Stimulated activated CD8-positive, alpha-beta memory T cell treated with anti-CD3 and anti-CD28 coated beads, Interleukin-4, amount 100 ng/mL, for 48 hours (primary cell): ENCODE results near the gene NECTIN1.

Source experiments
- DNase-seq: peaks from one replicate; pipeline ENCODE4 v3.0.0-alpha.2; 2020

Gene NECTIN1

DNA sequence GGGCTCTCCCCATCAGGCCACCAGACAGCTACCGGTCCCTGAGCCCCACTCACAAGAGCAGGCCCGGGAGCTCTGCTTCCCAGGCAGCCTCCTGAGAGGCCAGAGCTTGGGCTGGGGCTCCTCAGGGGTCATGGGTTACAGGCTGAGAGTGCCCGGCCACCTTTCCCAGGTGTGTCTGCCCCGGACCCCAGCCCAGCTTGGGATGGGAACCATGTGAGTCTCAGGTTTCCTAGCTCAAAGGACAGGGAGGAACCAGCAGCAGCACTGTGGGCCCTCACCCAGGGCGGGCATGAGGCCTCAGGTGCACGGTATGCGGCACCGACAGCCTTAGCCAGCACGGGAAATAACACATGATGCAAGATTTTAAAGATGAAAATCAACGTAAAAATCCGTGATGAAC, 90.1 kb downstream of the NECTIN1 start:
- no peak for DNase-seq

DNA sequence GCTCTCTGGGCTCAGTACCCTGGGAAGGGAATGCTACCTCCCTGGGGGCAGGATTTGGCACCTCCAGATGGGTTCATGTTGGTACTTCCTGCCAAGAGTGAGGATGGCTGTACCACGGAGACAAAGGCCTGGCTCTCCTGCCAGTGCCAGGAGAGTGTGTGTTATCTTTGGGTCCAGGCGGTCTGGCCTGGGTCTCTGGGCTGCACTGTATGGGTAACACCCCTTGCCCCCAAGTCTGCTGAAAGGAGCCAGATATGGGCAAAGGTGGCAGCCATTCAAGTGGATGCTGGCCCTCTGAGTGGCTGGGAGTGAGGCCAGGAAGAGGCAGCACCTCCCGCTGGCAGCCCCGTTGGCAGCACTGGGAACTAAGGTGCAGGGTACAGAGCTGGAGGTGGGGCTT, 91.5 kb downstream of the NECTIN1 start:
- DNase-seq: no peak

DNA sequence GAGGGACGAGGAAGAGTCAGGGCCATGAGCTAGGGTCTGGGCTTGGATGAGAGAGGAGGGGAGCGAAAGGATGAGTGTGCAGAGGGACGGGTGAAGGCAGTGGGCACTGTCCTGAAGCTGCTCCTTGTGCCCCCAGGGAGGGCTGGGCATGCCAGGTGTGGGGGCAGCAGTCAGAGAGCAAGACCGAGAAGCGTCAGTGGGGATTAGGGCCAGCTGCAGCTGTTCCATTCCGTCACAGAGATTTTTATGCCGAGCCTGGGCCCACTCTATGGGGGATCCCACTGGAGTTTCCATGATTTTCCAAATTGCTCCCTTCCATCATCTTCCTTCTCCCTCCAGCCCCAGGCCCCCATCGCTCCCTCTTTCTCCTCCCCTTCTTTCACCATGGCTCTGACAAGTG, 93.2 kb downstream of the NECTIN1 start:
- no peak for DNase-seq

DNA sequence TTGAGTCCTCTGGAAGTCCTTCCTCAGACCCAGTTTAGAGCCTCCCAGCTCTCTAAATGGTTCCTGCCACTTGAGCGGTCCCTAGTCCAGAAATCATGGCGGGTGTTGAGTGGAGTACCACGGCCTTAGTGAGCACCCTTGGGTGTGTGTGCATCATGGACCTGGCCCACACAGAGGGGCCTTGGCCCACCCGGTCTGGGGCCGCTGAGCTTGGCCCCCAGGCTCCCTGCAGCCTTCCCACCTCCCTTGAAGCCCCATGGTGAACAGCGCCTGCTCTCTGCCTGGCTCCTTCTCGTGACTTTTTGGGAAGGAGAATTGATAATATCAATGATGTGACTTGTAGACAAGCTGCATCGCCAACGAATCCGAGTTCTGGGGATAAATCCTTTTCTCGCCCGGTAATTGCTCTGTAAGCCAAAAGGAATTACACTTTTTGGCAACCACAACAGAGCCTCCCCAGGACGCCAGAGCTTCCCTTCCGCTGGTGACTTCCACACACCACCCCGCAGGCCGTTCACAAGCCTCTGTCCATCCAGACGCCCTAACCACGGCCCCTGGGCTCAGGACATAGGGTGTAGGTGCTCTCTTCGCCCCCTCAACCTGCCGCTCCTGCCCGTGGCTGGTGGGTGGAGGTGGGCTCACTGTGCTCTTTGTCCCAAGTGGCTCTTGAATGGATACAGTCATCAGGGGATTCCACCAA, 93.8 kb downstream of the NECTIN1 start:
- DNase-seq: no peak

DNA sequence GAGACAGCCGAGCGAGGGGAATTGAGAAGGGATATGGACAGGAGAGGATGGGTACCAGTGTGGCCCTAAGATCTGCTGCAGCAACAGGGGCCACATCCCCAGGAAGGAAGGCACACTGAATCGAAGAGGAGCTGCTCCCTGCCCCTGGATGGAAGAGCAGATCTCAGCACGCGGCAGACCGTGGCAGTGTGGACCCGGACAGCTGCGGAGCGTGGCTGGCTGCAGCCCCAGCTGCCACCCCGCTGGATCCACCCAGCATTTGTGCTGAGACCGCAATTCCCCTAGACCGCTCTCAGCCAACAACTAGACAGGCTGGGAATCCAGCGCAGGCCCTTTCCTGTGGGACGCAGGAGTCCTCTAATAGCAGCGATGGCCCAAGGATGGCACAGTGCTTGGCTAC, 94.7 kb downstream of the NECTIN1 start:
- no peak for DNase-seq

DNA sequence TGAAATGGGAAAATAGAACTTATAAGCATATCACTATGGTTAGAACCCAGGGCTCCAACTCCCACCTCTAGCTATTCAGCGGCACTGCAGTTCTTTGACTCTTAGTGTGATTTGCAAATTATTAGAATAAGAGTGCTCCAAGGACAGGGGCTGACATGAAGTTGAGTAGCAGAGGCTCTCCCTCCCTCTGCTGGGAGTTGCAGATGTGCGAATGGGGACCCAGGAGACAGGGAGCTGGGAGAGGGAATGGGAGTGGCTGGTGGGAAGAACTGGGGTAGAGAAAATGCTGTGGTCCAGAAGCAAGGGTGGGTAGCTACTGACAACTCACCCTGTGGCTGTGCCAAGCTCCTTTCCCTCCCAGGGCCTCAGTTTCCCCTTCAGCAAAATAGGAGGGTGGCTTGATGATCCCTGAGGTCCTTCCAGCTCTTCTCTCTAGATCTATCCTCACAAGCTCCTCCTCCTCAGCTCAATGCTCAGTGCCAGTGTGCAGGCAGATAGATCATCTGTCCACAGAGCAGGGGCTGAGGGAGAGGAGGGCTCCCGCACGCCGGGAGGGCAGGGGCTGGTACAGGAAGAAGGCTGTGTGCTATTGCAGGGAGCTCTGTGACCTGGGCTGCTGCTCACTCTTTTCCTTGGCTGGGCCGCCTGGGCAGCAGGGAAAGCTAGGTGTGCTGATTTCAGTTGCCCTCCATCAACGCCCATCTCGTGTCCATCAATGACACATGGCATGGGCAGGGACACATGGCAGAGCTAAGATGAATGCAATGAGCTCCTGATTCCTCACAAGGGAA, 99.0 kb downstream of the NECTIN1 start:
- no peak for DNase-seq

DNA sequence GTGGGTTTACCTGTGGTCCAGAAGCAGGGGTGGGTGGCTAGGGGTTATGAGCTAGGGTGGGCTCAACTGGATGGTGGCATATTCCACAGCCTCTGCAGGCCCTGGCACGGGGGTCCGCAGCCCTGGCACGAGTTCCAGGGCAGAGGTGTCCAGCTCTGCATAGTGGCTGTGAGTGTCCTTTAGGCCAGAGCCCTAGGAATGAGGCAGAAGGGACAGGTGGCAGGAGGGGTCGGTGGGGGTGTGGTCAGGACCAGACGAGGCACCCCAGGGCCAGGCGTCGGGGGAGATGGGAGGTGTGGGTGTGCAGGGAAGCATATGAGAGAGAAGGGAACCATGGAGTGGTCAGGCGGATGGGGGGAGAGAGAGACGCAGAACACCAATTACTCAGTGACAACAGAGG, 99.9 kb downstream of the NECTIN1 start:
- DNase-seq: no peak

DNA sequence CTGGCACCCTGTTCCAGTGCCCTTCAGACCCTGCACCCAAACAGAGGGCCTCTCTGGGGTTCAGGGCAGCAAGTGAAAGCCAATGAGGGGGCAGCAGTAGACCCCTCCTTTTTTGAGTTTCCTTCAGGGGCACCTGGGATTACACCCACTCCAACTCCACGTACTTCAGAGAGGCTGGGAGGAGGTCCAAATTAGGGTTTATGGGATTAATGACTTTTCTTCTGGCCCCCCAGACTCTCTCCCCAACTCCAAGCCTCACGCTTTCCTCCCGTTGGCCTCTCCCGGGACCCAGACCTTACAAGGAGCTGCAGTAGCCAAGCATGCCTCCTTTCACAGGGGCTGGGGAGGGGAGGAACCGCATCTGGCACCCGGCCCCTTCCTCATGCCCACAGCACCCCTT, 101.7 kb downstream of the NECTIN1 start:
- no peak for DNase-seq

DNA sequence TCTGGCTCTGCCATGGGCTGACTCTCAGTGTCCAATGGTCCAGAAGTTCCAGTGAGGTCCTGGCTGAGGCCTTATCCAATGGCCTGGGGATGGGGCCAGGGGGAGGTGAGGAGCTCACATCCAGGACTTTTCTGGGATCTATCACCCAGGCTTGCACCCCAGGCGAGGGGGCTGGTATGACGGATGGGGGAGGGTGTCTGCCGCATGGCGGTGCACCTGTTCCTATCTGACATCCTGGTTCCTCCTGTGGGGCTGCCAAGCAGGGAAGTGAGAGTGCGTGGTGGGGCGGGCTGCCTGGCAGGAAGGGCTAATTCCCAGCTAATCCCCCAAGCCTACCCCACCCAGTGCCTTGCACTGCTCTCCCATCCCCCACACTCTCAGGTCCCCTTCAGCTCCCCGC, 102.1 kb downstream of the NECTIN1 start:
- no peak for DNase-seq

DNA sequence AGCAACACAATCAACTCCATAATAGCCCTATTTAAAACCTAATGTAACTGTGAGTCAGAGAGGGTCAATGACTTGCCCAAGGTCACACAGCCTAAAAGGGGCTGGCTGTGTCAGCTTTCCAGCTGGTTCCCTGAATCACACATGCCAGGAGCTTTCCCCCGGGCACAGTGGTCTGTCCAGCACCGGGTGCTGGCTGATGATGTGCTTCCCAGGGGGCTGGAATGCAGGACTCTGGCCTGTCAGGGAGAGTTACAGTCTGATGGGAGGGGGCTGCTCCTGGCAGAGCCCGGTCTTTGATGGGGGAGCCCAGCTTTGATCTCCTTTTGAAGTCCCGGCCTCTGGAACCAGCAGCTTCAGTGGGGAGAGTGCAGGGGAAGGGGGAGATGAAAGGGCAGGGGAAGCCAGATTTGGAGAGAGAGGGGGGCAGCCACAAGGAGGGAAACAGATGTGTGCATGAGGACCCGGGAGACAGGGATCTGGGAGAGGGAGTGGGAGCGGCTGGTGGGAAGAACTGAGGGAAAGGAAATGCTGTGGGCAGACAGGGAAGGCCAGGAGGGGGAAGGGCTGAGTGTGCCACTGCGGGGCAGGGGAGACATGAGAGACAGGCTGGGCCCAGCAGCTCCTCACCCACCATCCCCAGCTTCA, 102.7 kb downstream of the NECTIN1 start:
- no peak for DNase-seq

DNA sequence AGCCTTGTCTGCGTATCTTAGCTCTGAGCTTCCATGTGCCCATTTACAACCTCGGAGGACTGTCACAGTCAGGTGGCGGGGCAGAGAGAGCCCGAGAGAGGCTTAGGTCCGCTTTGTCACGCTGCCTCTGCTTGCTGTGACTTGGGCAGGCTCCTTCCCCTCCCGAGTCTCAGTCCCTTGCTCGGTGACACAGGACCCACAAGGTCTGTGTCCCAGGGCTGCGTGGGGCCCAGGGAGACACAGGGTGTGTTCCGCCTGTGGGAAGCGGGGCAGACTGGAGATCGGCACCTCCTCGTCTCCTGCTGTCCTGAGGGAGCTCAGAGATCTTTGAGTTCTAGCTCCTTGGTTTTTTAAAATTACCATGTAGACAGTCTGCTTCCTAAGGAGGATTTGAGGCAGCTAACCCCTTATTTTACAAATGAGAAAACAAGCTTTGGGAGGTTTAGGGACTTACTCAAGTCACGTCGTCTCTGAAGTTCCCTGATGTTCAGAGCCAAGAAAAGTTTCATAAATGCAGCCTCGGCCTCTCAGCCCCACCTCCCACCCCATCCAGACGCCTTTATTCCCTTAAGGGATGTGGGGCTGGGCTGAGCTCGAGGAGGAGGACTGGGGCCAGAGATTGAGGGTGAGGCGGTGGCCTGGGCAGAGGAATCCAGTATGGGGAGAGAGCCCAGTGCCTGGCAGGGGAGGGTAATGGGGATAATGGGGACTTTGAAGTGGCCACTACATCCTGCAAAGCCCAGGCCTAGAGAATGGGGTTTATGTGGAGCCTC, 103.6 kb downstream of the NECTIN1 start:
- DNase-seq: no peak

DNA sequence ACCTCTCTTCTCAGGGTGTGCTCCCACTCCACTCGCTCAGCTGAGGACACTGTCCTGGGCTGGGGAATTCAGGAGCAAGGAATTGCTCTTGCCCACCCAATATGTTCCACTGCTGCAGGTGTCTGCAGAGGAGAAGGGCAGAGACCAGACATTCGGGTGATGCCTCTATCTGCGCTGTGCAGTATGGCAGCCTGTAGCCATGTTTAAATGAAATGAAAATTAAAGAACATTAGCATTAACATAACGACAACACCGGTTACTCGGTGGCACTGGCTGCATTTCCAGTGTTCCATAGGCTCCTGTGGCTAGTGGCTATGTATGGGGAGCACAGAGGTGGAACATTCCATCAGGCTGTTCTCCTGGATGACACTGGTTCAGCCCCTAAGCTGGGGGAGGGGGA, 104.4 kb downstream of the NECTIN1 start:
- DNase-seq: no peak

DNA sequence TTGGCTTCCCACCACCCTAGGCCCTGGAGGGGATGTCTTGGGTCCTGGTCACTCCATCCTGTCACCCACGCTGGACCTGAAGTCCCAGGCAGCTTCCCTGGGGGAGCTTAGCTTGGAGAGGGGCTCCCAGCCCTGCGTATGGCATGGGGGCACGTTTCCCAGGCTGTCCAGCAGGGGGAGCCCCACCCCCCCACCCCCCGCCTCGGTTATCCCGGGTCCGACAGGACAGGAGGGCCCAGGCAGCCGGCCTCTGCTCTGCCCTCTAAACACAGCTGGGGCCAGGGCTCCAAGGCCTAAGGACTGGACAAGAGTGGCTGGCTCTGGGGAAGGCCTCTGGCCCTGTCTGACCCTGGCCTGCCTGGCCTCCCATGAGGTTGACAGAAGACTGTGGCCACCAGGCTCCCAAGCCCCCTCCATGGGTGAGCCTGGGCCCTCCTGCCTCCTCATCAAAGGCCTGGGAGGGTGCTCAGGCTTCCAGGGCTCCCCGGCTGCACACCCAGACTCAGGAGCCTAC, 104.8 kb downstream of the NECTIN1 start:
- peak; percentile 36 for DNase-seq

DNA sequence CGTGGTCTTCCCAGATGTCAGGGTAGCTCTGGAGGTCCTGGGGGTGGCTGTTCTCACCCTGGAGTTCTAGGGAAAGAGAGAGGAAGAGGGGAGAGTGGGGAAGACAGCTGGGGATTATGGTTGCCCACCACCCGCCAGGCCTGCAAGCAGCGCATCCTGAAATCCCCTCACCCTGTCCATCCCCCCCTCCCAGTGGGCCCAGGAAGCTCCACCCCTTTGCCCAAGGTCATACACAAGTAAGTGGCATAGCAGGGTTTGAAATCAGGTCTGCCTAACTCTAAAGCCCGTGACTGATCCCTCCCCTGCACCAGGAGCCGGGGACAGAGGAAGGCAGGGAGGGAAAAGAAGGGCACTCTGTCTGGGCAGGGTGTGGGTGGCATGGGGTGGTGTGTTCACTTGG, 105.3 kb downstream of the NECTIN1 start:
- DNase-seq: no peak

DNA sequence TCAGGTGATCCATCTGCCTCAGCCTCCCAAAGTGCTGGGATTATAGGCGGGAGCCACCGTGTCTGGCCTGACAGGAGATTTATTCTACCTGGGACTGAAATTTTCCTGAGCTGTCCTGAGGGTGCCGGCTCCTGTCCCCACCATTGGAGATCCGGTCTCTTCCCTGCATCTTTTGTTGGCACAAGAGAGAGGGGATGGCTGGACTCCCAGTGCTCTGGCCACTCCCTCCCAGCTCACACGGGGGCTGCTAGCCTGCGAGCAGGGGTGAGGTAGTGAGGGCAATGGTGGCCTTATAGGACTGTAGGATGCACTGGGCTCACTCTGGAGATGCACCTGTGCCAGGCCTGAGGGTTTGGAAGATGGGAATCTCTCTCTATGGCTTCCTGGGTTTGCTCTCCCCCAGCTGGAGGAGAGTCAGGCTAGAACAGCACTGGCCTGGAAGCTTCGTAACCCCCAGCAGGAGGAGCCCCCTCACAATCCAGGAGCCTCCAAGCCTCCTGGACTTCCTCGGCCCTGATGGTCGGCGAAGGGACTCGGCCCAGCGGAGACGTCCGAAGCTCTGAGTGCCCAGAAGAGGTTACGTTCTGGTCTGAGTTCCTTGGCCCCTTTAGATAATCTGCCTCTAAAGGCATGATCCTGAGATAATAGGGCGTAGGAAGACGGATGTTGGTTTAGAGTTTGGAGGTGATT, 106.4 kb downstream of the NECTIN1 start:
- no peak for DNase-seq

DNA sequence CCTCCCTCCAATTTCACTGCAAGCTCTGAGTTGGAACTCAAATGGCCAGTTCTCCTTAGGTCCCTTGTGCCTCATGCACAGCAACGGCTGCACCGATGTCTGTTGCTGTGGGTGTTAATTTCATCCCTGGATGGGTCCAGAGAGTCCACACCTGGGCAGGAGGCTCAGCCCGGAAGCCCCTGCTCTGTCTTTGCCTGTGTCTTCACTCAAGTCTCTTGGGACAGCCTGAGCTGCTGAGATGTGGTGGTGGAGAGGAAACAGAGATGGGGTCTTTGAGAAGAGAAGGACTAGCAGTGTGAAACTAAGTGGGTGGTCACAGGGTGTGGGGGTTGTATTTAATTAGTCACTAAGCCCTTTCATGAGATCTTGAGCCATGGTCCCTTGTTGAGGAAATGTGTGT, 109.3 kb downstream of the NECTIN1 start:
- DNase-seq: no peak

DNA sequence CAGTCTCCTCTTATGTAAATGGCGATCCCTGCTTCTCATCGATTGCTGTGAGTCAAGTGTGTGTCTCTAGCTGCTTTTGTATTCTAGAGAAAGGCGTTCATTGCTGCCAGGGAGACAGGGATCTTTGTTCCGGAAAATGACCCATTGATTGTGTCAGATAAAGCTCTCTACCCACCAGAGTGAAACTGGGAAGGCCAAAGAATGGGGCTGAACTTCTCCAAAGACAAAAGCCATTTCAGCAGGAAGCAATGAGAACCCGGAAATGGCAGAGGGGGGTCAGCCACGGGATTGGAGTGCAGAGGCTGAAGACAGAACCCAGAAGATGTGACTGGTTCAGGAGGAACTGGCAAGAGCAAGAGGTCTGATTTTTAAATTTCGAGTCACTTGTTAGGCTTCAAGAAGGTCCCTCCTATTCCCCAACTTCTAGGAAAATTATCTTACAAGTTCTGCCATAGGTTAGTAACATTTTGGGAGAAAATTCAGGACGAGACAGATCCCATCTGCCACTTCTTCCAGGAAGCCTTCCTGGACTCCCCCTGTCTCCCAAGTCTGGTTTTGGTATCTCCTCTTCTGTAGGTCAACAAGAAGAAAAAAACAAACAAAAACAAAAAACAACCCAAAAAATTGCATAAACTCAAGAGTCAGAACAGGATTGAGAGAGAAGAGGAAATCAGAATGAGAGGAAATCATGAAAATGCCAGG, 110.6 kb downstream of the NECTIN1 start:
- DNase-seq: no peak

DNA sequence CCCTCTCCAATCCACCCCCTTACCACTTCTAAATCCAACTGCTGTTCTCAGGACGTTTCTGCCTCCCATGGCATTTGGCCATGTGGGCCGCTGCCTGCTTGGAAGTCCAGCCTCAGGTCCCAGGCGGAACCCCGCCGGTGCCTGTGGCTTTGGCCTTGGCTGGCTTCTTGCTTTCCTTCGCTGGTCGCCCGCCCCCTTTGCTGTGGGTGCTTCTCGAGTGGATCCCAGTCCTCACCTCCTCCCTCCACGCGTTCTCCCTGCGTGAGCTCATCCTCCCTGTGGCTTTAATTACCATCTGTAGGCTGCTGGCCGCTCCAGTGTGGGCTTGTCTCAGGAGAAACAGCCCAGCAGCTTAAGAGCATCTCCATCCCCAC, 111.7 kb downstream of the NECTIN1 start:
- DNase-seq: no peak

DNA sequence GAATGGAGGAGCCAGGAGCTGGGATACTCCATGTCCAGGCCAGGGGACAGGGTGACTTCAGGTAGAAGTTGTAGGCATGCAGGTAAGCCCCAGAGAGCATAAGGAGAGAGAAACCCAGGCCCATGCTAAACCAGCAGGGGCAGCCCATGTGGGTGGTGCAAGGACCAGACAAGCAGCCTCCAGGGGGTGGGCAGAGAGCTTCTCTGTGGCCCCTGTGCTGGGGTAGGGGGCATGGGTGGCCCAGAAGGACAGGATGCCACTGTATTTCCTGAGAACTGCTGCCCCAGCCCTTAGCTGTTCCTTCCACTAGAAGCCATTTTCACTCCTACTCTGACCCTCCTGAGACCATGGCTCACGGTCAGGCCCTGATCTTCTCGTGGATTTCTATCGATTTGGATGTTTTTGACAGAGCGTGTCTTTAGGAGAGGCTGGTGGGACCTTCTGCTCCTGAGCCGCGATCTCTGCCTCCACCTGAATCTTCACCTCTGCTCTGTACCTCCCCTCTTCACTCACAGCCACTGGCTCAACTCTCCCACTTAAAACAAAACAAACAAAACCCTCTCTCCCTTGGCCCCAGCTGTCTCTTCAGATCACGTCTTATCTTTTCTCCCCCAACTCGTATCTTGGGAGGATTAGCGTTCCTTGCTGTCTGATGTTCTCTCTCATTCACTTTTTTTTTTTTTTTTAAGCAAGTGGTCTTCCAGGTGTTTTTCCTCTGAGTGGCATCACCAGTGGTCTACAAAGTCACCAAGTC, 112.2 kb downstream of the NECTIN1 start:
- no peak for DNase-seq

DNA sequence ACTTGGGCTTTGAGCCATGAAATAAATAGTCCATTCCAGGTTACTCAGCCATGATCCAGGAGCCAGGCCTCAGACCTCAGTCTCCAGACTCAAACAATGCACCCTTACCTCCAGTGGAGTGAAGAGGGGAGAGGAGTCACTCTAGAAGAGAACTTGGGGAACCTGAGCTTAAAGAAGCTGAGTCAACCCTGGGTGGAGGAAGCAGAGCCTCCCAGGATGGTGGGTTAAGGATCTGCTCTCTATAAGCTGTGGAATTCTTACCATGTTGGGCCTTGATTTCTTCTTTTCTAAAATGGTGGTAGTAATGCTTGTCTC, 113.2 kb downstream of the NECTIN1 start:
- no peak for DNase-seq
